Measurements from ENCODE around the gene HES1.

The HES1 gene

GRCh38 chr3:194160158-194160557 is 24.2 kb downstream of the HES1 start:
- Histone ChIP-seq H3K4me3 (ENCODE audit: low read depth, low read length) (no peak overlapping the region), H3K4me2 (ENCODE audit: low read length) (no peak overlapping the region), H3K27ac (peak overlapping the region; percentile 86), H2AFZ (peak overlapping the region; percentile 69), H3K79me2 (no peaks in the 10 kb centered on the region), H3K36me3 (ENCODE audit: control insufficient read depth, insufficient read depth, low read length) (no peaks in the 10 kb centered on the region), H3K9me3 (ENCODE audit: control insufficient read depth, low read length) (no peaks in the 10 kb centered on the region), H3K4me1 (peaks cover 73% of the 10 kb centered on the region), H3K9ac (no peak overlapping the region), H3K27me3 (ENCODE audit: control insufficient read depth, insufficient read depth, low read length) (no peaks in the 10 kb centered on the region)
- no peak for TF ChIP-seq CTCF (IDR thresholded peaks at IDR 0.05)

GRCh38 chr3:194161131-194162045 is 25.4 kb downstream of the HES1 start:
- peak overlapping the region; percentile 69 for H2AFZ ChIP-seq
- peak overlapping the region; percentile 86 for H3K27ac ChIP-seq
- no peak overlapping the region for H3K4me3 ChIP-seq (ENCODE audit: low read depth, low read length)
- H3K4me1 ChIP-seq, result peaks cover 84% of the 10 kb centered on the region
- H3K79me2 ChIP-seq, result no peaks in the 10 kb centered on the region
- peak overlapping the region; percentile 1 for H3K9ac ChIP-seq
- H3K9me3 ChIP-seq (ENCODE audit: control insufficient read depth, low read length), result no peaks in the 10 kb centered on the region
- no peaks in the 10 kb centered on the region for H3K36me3 ChIP-seq (ENCODE audit: control insufficient read depth, insufficient read depth, low read length)
- H3K27me3 ChIP-seq (ENCODE audit: control insufficient read depth, insufficient read depth, low read length), result no peaks in the 10 kb centered on the region
- TF ChIP-seq CTCF (IDR thresholded peaks at IDR 0.05), result no peak
- peak overlapping the region; percentile 29 for H3K4me2 ChIP-seq (ENCODE audit: low read length)

GRCh38 chr3:194162070-194162678 is 26.2 kb downstream of the HES1 start:
- Histone ChIP-seq H3K9me3 (ENCODE audit: control insufficient read depth, low read length) (no peaks in the 10 kb centered on the region), H3K4me2 (ENCODE audit: low read length) (peak overlapping the region; percentile 29), H3K4me1 (peaks cover 87% of the 10 kb centered on the region), H2AFZ (peak overlapping the region; percentile 49), H3K27ac (peak overlapping the region; percentile 86), H3K36me3 (ENCODE audit: control insufficient read depth, insufficient read depth, low read length) (no peaks in the 10 kb centered on the region), H3K9ac (no peak overlapping the region), H3K79me2 (no peaks in the 10 kb centered on the region), H3K27me3 (ENCODE audit: control insufficient read depth, insufficient read depth, low read length) (no peaks in the 10 kb centered on the region), H3K4me3 (ENCODE audit: low read depth, low read length) (no peak overlapping the region)
- no peak for TF ChIP-seq CTCF (IDR thresholded peaks at IDR 0.05)

- no peak for TF ChIP-seq CTCF (IDR thresholded peaks at IDR 0.05)
- Histone ChIP-seq H3K4me1 (peaks cover 95% of the 10 kb centered on the region), H3K79me2 (no peaks in the 10 kb centered on the region), H3K9me3 (ENCODE audit: control insufficient read depth, low read length) (no peaks in the 10 kb centered on the region), H3K27ac (peak overlapping the region; percentile 86), H3K9ac (no peak overlapping the region), H3K36me3 (ENCODE audit: control insufficient read depth, insufficient read depth, low read length) (no peaks in the 10 kb centered on the region), H2AFZ (no peak overlapping the region), H3K27me3 (ENCODE audit: control insufficient read depth, insufficient read depth, low read length) (no peaks in the 10 kb centered on the region), H3K4me2 (ENCODE audit: low read length) (no peak overlapping the region), H3K4me3 (ENCODE audit: low read depth, low read length) (no peak overlapping the region)
Measured at GRCh38 chr3:194162817-194163584, 27.1 kb downstream of the HES1 start.
